GM19468 (cell line): Measurements from ENCODE around the gene SLC37A3.

Experiments
- ATAC-seq: cut with Tn5 transposase; IDR thresholded peaks from one replicate; pipeline ENCODE4 v1.9.1; 2021; ENCODE audit warnings: mild to moderate bottlenecking, moderate library complexity, moderate number of reproducible peaks; ENCODE audit not compliant: unreplicated experiment; ENCODE audit errors: extremely low read depth

SLC37A3 gene

GRCh38 chr7:140403878-140404564, 5.7 kb upstream of the SLC37A3 start, which contains the start of gene RAB19:
Gene RAB19 (plus strand): TSS chr7:140404058. CDS start chr7:140407647, 3,589 bp downstream.
- ATAC-seq: no peak

- ATAC-seq: no peak
Measured at GRCh38 chr7:140402178-140402835, 4.0 kb upstream of the SLC37A3 start.

- no peak for ATAC-seq
Measured at GRCh38 chr7:140400381-140400780, 2.1 kb upstream of the SLC37A3 start.

- ATAC-seq: no peak
Measured at GRCh38 chr7:140398821-140399220, 491 bp upstream of the SLC37A3 start.

- ATAC-seq: no peak
Measured at GRCh38 chr7:140393756-140394306, 4.5 kb downstream of the SLC37A3 start.

- no peak for ATAC-seq
Measured at GRCh38 chr7:140391634-140392033, 6.7 kb downstream of the SLC37A3 start.

- ATAC-seq: peak; percentile 49
Measured at GRCh38 chr7:140390466-140391190, 7.7 kb downstream of the SLC37A3 start.

GRCh38 chr7:140390034-140390433, 8.3 kb downstream of the SLC37A3 start:
- no peak for ATAC-seq

- ATAC-seq: no peak
Measured at GRCh38 chr7:140389445-140389844, 8.9 kb downstream of the SLC37A3 start.

GRCh38 chr7:140384894-140385545, 13.3 kb downstream of the SLC37A3 start:
- ATAC-seq: no peak

GRCh38 chr7:140383954-140384713, 14.2 kb downstream of the SLC37A3 start:
- ATAC-seq: no peak

- ATAC-seq: no peak
Measured at GRCh38 chr7:140375892-140376730, 22.2 kb downstream of the SLC37A3 start.

GRCh38 chr7:140375323-140375722, 23.0 kb downstream of the SLC37A3 start:
- no peak for ATAC-seq

GRCh38 chr7:140369294-140369693, 29.0 kb downstream of the SLC37A3 start:
- no peak for ATAC-seq

GRCh38 chr7:140367528-140367927, 30.8 kb downstream of the SLC37A3 start:
- no peak for ATAC-seq

- no peak for ATAC-seq
Measured at GRCh38 chr7:140364819-140365218, 33.5 kb downstream of the SLC37A3 start.

GRCh38 chr7:140360697-140361229, 37.6 kb downstream of the SLC37A3 start:
- no peak for ATAC-seq

- ATAC-seq: no peak
Measured at GRCh38 chr7:140358412-140359051, 39.8 kb downstream of the SLC37A3 start.
